GM18517 (cell line): ENCODE measurements around the gene POU2AF1.

Experiments
- ATAC-seq: cut with Tn5 transposase; IDR thresholded peaks from one replicate; pipeline ENCODE4 v1.9.1; 2021; ENCODE audit warnings: mild to moderate bottlenecking, moderate library complexity; ENCODE audit not compliant: unreplicated experiment

Gene POU2AF1

DNA sequence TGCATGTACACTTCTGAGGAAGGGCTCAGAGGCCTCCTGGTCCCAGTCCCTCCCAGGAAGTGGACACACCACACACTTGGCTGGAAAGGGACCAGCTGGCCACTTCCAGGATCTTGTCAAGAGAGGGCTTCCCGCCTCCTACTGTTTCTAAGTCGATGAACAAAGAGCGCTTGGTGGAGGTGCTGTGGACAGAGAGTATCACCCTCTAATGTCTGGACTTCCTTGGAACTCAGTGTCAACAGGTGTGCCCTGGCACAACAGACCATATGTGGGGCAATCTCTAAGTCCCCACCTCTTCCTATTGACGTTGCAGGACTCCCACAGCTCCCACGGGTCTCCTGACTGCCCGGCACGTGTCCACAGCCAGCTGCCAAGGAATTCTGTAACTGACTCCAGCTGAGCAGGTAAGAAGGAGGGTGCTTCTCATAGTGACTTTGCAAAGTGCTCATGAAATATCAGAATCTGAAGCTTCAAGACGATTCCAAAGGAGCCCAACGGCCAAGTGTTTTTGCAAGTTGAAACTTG, 16.1 kb downstream of the POU2AF1 start:
- ATAC-seq, result no peak

DNA sequence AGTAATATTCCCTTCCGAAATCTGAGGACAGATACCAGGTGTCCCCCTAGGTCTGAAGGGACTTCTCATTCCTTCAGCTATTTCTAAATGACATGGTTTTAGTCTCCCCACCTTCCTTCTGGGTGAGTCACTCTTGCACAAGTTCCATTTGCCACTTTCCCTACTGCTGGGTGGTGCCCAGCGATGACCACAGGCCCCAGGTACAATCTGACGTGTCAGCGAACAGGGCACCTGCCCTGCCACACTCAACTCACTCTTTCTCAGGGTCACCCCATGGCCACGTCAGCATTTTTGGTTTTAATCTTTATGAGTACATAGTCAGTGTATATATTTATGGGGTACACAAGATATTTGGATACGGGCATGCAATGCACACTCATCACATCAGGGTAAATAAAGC, 17.2 kb downstream of the POU2AF1 start:
- ATAC-seq, result no peak

DNA sequence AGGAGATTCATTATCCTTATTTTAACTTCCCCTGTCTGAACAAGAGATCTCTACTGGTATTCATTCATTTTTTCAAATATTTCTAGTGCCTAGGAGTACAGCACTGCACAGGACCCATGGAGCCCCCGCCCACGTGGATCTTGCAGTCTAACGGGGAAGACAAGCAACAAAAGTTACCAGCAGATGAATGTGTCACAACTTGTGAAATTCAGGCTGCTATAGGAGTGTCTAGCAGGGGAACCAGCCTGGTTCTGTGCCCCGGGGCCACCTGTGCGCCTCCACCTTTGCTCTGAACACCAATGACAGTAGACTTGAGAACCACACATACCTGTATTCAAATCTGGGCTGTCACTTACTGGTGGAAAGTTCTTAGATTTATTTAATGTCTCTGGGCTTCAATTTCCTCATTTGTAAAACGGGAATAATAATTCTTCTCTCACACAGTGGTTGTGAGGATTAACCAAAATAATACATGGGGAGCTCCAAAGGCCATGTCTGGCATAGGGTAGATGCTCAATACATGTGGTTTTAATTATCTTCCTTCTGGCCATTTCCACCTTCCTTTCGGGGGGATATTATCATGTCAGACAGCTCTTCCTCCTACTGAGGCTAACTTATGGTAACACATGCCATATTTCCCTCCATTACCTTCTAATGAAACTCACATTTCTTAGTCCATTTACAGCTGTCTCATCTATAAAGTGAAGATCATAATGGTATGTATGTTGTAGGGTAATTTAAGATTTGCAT, 17.8 kb downstream of the POU2AF1 start:
- ATAC-seq, result no peak

DNA sequence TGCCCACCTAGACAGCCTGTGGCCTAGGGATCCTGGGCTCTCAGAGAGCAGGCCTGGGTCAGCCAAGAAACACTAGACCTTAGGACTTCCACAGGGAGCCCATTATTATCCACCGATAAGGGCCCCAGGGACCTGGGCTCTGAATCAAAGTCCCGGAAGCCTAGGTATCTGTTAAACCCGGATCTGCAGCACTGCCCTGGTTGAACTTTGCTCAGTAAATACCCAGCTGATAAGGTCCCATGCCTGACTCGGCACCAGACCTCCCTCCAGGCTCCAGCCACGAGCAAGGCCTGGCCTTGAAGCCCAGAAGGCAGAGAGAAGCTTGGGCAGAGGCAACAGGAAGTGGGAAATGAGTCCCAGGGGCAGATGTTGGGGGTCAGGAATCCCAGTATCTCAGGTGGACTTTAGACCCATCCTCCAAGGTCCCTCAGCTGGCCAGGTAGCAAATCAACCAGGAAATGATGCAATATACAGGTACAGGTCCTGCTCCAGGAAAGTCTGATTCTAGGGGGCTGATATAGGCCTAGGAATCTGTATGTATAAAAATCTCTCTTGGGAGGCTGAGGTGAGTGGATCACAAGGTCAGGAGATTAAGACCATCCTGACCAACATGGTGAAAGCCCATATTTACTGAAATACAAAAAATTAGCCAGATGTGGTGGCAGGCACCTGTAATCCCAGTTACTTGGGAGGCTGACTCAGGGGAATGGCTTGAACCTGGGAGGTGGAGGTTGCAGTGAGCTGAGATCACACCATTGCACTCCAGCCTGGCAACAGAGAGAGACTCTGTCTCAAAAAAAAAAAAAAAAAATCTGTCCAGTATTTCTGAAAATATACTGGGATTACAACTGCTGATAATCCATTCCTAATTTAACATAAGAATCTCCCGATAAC, 18.7 kb downstream of the POU2AF1 start:
- no peak for ATAC-seq

DNA sequence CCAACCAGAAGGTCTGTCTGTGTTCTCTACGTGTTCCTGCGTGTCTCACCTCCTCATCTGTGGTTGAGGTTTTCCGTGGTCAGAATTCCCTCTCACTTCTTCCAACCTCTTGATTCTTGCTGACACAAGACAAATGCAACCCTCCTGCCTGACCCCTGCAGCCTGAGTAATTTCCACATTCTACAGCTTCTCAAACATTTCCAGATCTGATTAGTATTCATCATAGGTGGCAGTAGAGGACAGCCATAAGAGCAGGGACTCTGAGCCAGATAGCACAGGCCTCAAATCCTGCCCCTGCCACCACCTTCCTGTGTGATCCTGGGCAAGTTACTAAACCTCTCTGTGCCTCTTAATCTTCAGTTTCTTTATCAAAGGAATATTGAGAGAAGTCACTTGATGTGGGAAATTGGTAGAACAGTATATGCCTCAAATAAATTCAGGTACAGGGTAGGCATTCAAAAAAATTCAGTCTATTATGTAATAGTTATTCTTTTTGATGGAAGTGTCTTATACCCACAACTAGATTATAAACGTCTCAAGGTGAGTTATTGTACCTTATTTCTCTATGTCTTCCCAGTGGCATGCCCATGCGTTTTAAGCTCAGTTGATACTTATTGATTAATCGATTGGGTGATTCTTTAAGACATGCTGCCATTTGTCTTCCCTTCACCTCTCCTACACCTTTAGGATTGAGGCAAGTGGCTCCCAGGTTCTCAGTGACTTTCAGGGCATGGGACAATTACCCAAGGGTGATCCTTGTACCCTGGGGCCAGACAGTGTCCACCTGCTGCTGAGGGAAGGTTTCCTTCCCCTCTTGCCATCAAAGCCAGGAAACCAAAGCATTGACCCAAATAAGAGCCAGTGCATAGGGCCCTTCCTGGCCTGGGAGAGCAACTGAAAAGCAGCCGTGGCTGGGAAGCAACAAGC, 19.6 kb downstream of the POU2AF1 start:
- no peak for ATAC-seq

DNA sequence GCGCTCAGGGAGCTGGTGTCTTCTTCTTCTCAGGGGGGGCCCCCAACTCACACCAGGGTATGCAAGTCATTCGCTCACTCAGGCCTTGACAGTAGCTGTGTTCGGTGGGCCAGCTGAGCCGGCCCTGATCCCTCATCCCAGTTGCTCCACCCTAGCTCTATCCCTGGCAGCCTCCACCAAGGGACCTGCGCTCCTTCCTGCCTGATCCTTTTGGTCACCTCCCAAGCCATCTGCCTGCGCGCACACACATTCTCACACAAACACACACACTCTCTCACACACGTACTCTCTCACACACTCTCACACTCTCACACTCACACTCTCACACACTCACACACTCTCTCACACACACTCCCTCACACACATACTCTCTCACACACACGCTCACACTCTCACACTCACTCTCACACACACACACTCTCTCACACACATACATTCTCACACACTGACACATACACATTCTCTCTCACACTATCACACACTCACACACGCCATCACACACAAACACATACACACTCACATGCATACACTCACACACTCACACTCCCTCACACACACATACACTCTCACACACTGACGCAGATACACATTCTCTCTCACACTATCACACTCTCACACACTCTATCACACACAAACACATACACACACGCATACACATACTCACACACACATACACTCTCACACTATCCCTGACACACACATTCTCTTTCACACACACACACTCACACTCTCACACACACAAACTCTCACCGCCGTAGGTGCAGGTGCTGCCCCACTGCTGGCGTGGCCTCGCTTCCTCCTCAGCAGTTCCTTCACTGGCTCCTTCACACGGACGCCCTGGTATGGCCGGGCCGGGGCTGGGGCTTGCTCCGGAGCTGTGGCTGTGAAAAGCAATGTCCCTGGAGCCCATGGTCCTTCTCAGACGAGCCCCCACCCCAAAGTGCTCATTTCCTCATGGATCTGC, 20.8 kb downstream of the POU2AF1 start:
- no peak for ATAC-seq

DNA sequence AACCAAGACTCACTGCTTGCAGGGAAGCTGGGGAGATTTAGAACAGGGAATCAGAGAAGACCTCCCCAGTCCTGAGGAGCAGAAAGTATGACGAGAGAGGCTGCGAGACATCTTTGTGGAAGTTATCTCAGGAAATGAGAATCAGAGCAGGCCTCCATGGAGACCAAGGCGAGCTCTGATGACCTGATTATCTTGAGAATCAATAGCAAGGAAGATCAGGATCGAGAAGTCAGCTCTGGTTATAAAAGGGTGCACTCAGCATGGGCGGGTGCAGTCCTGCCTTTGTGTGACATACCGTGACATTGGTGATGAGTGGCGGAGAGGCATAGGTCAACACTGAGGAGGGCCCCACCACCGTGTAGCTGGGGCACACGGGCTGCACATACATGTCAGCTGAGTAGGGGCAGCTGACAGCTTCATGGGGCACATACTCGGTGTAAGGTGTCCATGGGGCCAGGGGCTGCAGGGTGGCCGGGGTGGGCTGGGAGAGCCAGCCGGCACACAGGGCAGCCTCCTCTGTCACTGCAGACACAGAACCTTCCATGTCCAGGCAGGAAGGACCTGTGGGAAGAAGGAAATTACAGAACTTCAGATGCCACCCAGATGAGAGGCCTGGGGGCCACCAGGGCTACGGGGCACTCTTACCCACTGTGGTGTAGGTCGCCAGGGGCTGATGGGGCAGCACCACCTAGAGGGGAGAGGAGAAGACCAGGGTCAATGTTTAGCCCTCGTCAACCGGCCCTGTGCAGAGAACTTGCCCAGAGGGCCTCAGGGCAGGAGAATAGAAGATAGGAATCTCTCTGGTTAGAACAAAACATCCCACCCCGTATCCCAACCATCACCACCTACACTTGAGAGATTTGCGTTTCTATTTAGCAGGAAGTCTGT, 21.7 kb downstream of the POU2AF1 start:
- no peak for ATAC-seq

DNA sequence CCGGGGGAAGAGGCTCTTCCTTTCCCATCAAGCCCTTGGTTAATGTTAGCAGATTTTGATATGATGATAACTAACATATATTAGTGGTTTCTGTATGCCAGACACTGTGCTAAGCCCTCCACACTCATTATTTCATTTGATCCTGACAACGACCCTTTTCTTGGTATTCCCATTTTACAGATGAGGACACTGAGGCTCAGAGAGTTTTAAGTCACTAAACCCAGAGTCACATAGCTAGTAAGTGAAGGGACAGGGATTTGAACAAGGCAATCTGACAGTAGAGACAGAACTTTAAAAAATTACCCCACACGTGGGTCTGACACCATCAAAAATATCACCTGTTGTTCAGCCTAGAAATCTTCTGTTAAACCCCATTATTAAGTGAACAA, 22.4 kb downstream of the POU2AF1 start:
- no peak for ATAC-seq

DNA sequence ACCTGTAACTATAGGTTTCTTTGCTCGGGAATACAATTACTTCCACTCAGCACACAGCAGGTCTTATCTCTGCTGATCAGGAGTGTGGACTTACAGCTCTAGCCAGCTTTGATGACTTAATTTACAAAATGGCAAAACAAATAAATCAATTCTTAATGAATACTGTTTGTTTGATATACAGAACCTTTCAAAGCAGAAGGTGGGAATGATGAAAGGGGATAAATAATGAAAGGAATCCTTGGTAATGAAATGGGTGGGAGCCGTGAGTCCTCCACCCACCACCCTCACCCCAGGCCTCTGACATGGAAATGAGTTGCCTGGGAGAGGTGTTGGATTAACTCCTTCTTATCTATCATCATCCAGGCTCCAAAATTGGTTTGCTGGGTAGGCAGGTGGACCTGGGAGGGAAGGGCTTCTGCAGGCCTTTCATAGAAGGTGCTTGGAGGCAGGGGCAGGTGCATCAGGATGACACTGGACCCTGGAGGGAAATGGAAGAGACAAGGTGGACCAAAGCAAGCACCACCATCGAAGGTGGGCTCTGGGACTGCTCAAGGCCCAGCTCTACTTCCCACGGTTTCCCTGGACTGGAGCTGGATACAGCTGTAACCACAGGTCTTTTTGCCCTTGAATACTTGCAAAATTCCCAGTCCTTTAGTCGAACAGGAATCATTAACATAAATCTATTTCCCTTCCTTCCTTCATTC, 23.0 kb downstream of the POU2AF1 start:
- no peak for ATAC-seq

DNA sequence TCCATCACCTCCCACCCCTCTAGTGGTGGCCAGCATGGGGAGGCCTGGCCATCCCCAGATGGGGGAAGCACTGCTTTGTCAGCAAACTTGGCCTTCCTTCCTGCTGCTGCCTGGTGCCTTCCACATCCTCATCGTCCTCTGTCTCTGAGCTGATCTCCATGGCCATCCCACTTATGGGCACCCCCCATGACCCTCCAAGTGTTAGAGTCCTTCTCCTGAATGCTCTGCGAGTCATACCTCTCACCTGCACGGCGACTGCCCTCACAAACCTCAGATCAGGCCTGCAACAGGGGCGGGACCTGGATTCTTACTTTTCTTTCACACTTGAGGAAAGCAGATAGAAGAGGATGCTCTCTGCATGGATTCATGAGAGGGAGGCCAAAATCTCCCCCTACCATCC, 24.0 kb downstream of the POU2AF1 start:
- ATAC-seq, result no peak

DNA sequence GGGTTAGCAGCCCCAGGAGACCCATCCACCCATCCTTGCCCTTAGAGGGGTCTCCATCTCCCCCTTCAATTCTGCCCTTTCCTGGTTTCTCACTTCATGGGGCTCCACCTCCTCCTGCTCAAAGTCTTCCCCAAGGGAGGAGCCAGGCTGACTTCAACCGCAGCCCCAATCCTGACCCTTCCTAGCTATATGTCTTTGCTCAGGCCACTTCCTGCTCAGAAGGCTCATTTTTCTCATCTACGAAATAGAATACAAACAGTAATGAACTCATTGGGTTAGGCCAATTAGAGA, 24.5 kb downstream of the POU2AF1 start:
- no peak for ATAC-seq

DNA sequence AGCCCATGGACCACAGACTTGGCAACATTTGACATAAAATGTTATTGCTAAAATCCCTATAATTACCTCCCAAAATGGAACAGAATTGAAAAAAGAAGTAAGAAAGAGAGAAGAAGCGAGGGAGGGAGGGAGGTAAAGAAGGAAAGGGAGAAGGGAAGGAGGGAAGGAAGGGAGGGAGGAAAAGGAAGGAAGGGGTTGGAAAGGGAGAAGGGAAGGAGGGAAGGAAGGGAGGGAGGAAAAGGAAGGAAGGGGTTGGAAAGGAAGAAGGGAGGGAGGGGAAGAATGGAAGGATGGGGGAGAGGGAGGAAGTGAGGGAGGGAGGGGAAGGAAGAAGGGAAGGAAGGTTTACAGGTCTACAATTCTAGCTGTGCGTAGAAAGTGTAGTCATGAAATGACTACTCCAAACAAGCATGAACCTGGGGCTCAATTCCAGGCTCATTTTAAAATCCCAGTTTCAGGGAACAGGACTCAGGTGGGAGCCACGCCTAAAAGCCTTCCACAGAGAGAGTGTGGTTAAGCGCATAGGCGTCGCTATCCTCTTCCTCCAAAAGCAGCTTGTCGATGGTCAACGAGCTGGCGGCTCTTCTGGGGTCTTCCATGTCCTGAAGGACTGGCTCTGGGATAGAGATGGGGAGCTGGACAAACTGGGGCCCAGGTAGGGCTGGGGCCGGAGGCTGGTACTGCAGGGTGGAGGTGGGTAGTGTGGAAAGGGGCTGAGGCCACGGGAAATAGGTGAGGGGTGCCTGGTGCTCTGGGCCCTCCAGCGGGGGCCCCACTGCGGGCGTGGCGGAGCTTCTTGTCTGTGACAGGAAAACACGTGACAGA, 25.1 kb downstream of the POU2AF1 start:
- no peak for ATAC-seq

DNA sequence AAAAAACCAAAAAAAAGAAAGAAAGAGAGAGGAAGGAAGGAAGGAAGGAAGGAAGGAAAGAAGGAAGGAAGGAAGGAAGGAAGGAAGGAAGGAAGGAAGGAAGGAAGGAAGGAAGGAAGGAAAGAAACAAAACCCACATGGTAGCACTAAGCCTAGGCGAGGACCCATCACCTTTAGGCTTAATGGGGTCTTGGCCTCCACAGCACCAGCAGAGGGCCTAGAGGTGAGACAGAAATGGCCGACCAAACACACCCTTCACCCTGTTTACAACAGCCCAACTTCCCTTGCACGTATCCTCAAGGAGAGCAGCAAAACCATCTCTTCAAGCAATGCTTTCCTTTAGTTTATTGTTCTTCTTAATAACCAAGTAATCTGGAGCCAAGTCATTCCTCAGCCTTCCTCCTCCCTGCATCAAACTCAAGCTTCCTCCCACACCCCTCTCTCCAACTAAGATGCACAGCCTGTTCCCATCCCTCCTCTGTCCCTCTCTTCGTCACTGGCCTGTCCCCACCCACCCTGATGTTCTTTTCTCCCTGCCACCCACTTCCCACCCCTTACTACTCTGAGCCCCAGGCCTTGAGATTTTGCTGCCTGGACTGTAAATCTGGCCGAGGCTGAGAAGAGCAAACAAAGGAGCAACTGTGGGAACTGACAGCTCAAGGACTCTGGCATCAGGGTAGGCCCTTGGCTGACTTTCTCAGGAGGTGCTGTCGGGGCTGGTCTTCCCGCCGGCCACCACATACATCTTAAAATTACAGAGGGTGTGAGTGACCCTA, 26.0 kb downstream of the POU2AF1 start:
- ATAC-seq, result no peak

DNA sequence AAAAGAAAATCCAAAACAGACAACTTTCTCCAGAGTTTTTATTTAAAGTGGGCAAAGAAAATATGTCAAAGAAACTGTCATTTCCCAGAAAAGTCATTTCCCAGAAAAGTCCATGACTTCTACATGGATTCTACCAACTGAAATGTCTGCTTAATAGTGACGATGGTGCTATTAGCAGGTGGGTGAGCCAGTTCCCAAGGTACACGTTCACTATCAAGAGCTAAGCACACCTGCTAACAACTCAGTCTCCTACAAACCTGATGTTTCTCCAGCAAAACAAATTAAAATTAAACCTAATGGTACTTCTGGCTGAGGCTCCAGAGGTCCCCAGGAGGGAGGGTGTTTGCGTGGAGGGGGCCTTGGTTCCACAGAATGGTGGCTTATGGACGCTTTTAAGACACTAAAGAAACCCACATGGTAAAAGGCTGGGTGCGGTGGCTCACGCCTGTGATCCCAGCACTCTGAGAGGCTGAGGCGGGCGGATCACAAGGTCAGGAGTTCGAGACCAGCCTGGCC, 26.8 kb downstream of the POU2AF1 start:
- ATAC-seq, result no peak

DNA sequence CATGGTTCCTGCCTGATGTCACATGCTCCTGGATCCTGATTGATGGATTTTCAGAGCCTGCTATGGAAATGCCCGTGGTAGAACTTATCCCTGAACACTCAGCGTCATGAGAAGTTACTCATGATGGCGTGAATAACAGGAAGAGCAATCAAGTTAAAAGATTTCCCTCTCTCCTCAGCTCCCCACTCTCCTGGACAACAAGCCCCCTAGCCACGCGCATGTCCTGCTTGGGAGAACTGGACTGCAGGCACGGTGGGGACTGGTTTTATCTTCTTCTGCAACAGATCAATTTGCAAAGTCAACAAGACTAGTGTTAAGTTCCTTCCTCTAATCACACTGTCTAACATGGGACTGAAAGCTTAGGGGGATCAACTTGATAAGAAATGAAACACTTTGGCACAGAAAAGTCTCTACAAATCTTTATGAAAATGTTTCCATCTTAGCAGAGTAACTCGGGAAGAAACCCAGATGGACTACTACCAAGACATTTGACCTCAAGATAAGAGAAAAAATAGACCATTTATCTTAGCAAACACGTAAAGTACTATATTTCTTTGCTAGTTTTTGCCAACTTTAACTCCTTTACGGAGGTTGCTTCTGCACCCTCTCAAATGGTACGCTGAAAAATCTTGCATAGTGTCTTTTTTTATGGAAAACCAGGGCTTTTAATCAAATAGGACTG, 27.6 kb downstream of the POU2AF1 start:
- no peak for ATAC-seq

DNA sequence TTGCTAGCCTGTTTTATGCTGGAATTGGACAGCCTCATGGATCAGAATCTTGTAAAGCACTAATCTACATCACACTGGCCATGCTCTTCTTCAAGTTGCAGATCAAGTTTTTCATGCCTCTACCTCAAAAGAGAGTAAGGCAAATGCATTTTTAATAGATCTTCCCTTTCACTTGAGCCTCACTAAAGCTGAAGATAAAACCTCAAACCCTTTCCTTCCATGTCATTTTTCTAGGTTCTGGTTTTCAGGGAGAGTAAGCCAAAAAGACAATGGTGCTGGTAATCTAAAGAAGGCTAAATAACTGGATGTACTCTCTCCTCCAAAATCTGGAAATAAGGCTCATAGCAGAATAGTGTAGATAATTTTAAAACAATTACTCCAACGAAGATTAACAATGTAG, 28.3 kb downstream of the POU2AF1 start:
- no peak for ATAC-seq
